GM12892 (cell line): Measurements from ENCODE around the gene EYS.

Experiments used
- POLR2A ChIP-seq: IDR thresholded peaks from 2 replicates; pipeline ENCODE4 v1.6.1; 2011; ENCODE audit warnings: low read depth, low read length, control low read depth
- POLR2AphosphoS5 ChIP-seq: IDR thresholded peaks from 2 replicates; pipeline ENCODE4 v1.6.1; 2011; ENCODE audit warnings: low read depth, low read length, control low read depth

GRCh38 chr6:64988148-64988547, 718.9 kb downstream of the EYS start:
- TF ChIP-seq POLR2A (no peak), POLR2AphosphoS5 (no peak)
